HG02884 (cell line): ENCODE measurements around the gene CHD1.
A peak's percentile ranks its signal among the peaks of the same experiment; 100 is the strongest.

ENCODE experiments used
- ATAC-seq: cut with Tn5 transposase; IDR thresholded peaks from one replicate; pipeline ENCODE4 v1.9.1; 2021; ENCODE audit warnings: mild to moderate bottlenecking, moderate library complexity; ENCODE audit not compliant: unreplicated experiment

Gene CHD1

GRCh38 chr5:98936948-98937715, 8.3 kb upstream of the CHD1 start:
- ATAC-seq = no peak

- ATAC-seq = no peak
Observed at GRCh38 chr5:98935206-98935605, 6.4 kb upstream of the CHD1 start.

- ATAC-seq = no peak
Observed at GRCh38 chr5:98934546-98934945, 5.7 kb upstream of the CHD1 start.

- ATAC-seq = peak; percentile 19
Observed at GRCh38 chr5:98933445-98934072, 4.8 kb upstream of the CHD1 start.

GRCh38 chr5:98930972-98931762, 2.4 kb upstream of the CHD1 start:
- no peak for ATAC-seq

GRCh38 chr5:98929710-98930298, 997 bp upstream of the CHD1 start:
- ATAC-seq = no peak

GRCh38 chr5:98927989-98928872, 576 bp downstream of the CHD1 start:
- peak; percentile 21 for ATAC-seq

- peak; percentile 19 for ATAC-seq
Observed at GRCh38 chr5:98927242-98927988, 1.4 kb downstream of the CHD1 start.

- no peak for ATAC-seq
Observed at GRCh38 chr5:98923966-98924365, 4.8 kb downstream of the CHD1 start.

- no peak for ATAC-seq
Observed at GRCh38 chr5:98921947-98922505, 6.8 kb downstream of the CHD1 start.

GRCh38 chr5:98917433-98917832, 11.4 kb downstream of the CHD1 start:
- no peak for ATAC-seq

- no peak for ATAC-seq
Observed at GRCh38 chr5:98916540-98916939, 12.3 kb downstream of the CHD1 start.

GRCh38 chr5:98913911-98914310, 14.9 kb downstream of the CHD1 start:
- no peak for ATAC-seq

GRCh38 chr5:98911280-98912040, 17.3 kb downstream of the CHD1 start:
- no peak for ATAC-seq

- ATAC-seq = no peak
Observed at GRCh38 chr5:98909363-98909762, 19.4 kb downstream of the CHD1 start.

GRCh38 chr5:98907951-98908350, 20.9 kb downstream of the CHD1 start:
- no peak for ATAC-seq

GRCh38 chr5:98906756-98907355, 22.0 kb downstream of the CHD1 start:
- no peak for ATAC-seq
